Measurements from ENCODE around the gene FGD1. TPM values are rescaled to one million over a fixed set of nuclear protein-coding genes. Genes with fewer than 3 reads are reported as not detected.
"Not testable (repeated sequence)": the region's sequence is repeated elsewhere in the genome, so short reads cannot be mapped to it uniquely, and the experiment has no call there.

The FGD1 gene
- total RNA-seq (ENCODE audit: low replicate concordance) = 11.3 and 23.9 TPM in 2 replicates
- long read RNA-seq = 0 reads

- peak within 1 kb of the TSS; percentile 90 for H3K4me3 Mint-ChIP-seq
- TF ChIP-seq CTCF (conservative IDR thresholded peaks at IDR 0.05) = no peak
- no peaks in the 10 kb centered on the region for H3K27me3 Mint-ChIP-seq
- peak; percentile 76 for DNase-seq (ENCODE audit: extremely low spot score, unreplicated experiment)
- peaks cover 12% of the 10 kb centered on the region for H3K4me1 Mint-ChIP-seq (ENCODE audit: unreplicated experiment)
- H3K9me3 Mint-ChIP-seq = peaks cover 4% of the 10 kb centered on the region
- peak within 1 kb of the TSS; percentile 74 for H3K27ac Mint-ChIP-seq
- H3K36me3 Mint-ChIP-seq = peaks cover 1% of the 10 kb centered on the region
Observed at GRCh38 chrX:54495814-54496516, at the start of gene FGD1. FGD1 (minus strand) TSS chrX:54496234; CDS start chrX:54495432, 802 bp downstream.

- H3K4me3 Mint-ChIP-seq; H3K27ac Mint-ChIP-seq; H3K27me3 Mint-ChIP-seq; DNase-seq (ENCODE audit: extremely low spot score, unreplicated experiment); H3K9me3 Mint-ChIP-seq; H3K4me1 Mint-ChIP-seq (ENCODE audit: unreplicated experiment): not testable (repeated sequence)
- peaks cover 17% of the 10 kb centered on the region for H3K36me3 Mint-ChIP-seq
Observed at GRCh38 chrX:54542239-54542638, 46.2 kb upstream of the FGD1 start.

GRCh38 chrX:54540289-54540688, 44.3 kb upstream of the FGD1 start:
- peaks cover 17% of the 10 kb centered on the region for H3K36me3 Mint-ChIP-seq
- no peak for DNase-seq (ENCODE audit: extremely low spot score, unreplicated experiment)
- TF ChIP-seq CTCF (conservative IDR thresholded peaks at IDR 0.05) = no peak
- H3K4me1 Mint-ChIP-seq (ENCODE audit: unreplicated experiment) = no peaks in the 10 kb centered on the region
- H3K4me3 Mint-ChIP-seq = no peak overlapping the region
- H3K9me3 Mint-ChIP-seq = no peaks in the 10 kb centered on the region
- no peak overlapping the region for H3K27ac Mint-ChIP-seq
- no peaks in the 10 kb centered on the region for H3K27me3 Mint-ChIP-seq

GRCh38 chrX:54534271-54534670, 38.2 kb upstream of the FGD1 start:
- Mint-ChIP-seq H3K9me3 (no peaks in the 10 kb centered on the region), H3K36me3 (peaks cover 7% of the 10 kb centered on the region), H3K4me1 (ENCODE audit: unreplicated experiment) (peaks cover 14% of the 10 kb centered on the region), H3K27me3 (no peaks in the 10 kb centered on the region), H3K4me3 (peak overlapping the region; percentile 21), H3K27ac (no peak overlapping the region)
- DNase-seq (ENCODE audit: extremely low spot score, unreplicated experiment) = no peak
- no peak for TF ChIP-seq CTCF (conservative IDR thresholded peaks at IDR 0.05)

GRCh38 chrX:54530357-54530900, 34.4 kb upstream of the FGD1 start:
- peak overlapping the region; percentile 94 for H3K27ac Mint-ChIP-seq
- H3K9me3 Mint-ChIP-seq = peaks cover 12% of the 10 kb centered on the region
- no peak for TF ChIP-seq CTCF (conservative IDR thresholded peaks at IDR 0.05)
- peaks cover 14% of the 10 kb centered on the region for H3K4me1 Mint-ChIP-seq (ENCODE audit: unreplicated experiment)
- no peak for DNase-seq (ENCODE audit: extremely low spot score, unreplicated experiment)
- H3K36me3 Mint-ChIP-seq = peaks cover 7% of the 10 kb centered on the region
- H3K4me3 Mint-ChIP-seq = peak overlapping the region; percentile 95
- no peaks in the 10 kb centered on the region for H3K27me3 Mint-ChIP-seq

GRCh38 chrX:54529552-54530356, 33.7 kb upstream of the FGD1 start, which contains the start of gene GNL3L:
GNL3L (plus strand) TSS chrX:54530219; CDS start chrX:54532567, 2,348 bp downstream.
- Mint-ChIP-seq H3K27ac (peak within 1 kb of the TSS; percentile 94), H3K4me1 (ENCODE audit: unreplicated experiment) (peaks cover 13% of the 10 kb centered on the region), H3K4me3 (peak within 1 kb of the TSS; percentile 95), H3K9me3 (peaks cover 12% of the 10 kb centered on the region), H3K27me3 (no peaks in the 10 kb centered on the region), H3K36me3 (peaks cover 6% of the 10 kb centered on the region)
- no peak for TF ChIP-seq CTCF (conservative IDR thresholded peaks at IDR 0.05)
- DNase-seq (ENCODE audit: extremely low spot score, unreplicated experiment) = peak; percentile 80
